ENCODE measurements around the gene TGM4.

DNA sequence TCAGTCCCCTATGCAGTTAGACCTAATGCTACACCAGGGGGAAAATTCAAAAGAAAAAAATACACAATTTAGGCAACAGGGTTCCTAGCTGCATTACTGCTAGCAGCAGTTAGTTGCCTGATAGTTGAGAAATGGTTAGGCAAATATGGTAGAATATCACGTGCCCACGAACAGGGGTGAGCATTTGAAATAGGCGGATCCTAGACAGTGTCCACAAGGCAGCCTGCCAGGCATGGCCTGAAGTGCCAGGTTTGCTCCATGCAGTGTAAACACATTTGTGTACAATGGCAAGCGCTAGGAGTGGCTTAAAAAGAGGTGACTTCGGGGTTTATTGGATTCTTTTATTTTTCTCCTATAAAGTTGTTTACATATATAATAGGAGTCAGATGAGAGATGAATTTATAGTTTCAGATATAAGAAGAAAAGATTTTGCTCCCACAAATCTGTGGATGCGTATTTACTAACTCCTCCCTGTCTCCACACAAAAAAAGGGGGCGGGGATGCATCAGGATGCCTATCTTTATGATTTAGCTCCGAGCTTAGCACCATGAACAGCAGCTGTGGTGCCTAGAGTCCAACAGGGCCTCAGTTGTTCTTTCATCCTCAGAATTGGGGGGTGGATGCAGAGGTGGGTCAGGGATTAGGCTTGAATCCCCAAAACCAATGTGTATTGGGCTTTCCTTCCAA is 3.9 kb upstream of the TGM4 start:
- TF ChIP-seq CTCF (IDR thresholded peaks at IDR 0.05) (no peak), POLR2A (IDR thresholded peaks at IDR 0.05) (no peak)
